Lung microvascular endothelial cell (primary cell): ENCODE results near the gene FAM171A2. TPM values are rescaled to one million over a fixed set of nuclear protein-coding genes. Genes with fewer than 3 reads are reported as not detected.
A peak's percentile ranks its signal among the peaks of the same experiment; 100 is the strongest.

Experiments used
- DNase-seq, 2 donors: peaks; one replicate each; pipeline versions ENCODE4 v3.0.0 to v3.0.0-alpha.2; 2010; ENCODE audit warnings: low read depth in 2 of 2
- total RNA-seq: library from RNA; depleted of rRNA; stranded (reverse); fragments of >200 nt; gene quantifications from 2 replicates; pipeline ENCODE4 v1.2.1, GENCODE V29; 2014

The FAM171A2 gene
- total RNA-seq, 1 donor from 2014 or later: 8.1 TPM

DNA sequence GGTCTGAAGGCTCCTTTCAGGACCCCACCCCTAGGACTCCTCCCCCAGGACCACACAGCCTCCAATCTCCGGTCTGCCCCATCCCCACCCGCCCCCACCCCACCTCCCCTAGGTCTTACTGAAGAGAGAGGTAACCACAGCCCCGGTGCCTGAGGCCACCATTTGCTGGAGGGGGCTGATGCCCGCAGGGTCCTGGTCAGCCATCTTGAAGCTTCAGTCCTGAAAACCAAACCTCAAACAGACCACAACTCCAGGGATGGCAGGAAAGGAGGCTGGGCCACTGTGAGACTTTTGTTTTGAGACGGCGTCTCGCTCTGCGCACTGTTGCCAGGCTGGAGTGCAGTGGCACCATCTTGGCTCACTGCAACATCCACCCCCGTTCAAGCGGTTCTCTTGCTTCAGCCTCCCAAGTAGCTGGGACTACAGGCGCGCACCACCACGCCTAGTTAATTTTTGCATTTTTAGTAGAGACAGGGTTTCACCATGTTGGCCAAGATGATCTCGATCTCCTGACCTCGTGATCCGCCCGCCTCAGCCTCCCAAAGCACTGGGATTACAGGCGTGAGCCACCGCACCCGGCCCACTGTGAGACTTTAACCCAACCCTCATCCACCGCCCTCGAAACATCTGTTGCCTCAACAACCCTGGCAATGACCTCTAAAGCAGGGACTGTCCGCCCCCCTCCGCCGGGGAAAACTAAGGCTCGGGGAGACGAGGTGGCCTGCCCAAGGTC lies 40.1 kb downstream of the FAM171A2 start:
- DNase-seq: no peak

GRCh38 chr17:44322236-44322895 lies 41.3 kb downstream of the FAM171A2 start:
- DNase-seq: no peak

- DNase-seq: no peak
Observed at GRCh38 chr17:44321246-44322120, 42.2 kb downstream of the FAM171A2 start.

GRCh38 chr17:44320066-44320465 lies 43.6 kb downstream of the FAM171A2 start:
- DNase-seq: no peak

DNA sequence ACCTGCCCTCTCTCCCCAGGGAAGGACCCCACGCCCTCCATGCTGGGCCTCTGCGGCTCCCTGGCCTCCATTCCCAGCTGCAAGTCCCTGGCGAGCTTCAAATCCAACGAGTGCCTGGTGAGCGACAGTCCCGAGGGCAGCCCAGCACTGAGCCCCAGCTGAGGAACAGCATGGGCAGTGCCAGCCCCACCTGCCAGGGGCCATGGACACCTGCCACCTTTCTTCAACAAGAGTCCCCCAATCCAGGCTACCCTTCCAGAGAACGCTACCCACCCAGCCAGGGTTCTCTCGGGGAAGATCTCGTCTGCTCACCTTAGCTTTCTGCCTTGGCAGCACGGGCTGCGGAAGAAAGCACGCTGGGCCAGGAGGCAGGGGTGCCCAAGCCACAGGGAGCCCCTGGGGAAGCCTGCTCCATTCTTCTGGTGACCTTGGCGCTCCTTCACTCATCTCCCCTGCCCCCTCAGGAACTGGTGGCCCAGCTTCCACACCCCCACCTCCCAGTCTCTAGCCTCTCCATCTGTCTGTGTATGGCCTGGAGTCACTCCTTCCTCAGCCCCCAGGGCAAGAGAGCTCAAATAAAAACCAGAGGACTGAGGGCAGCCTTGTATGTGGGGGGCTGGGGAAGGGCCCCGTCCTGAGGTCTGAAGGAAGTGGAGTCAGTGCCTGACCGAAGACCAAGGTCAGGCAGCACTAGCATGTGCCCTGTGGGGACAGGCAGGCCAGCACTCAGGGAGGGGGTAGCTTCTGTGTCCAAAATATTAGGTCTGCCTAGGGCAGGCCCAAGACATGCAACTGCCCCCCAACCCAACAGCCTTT lies 45.4 kb downstream of the FAM171A2 start:
- DNase-seq: no peak

DNA sequence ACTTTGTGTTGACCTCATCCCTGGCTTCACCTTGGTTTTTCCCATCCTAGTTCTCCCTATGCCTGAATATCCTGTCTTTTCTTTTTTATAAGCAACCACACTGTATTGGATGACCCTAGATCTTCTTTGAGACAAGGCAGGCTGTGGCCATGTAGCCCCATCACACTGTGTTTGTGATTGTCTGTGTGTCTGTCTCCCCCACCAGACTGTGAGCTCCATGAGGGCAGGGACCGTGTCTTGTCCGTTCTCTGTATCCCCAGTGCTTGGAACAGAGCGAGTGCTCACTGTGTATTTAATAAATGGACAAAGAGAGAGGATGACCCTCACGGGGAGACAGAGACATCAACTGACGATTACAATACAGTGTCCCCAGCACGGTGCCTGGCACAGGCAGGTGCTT lies 46.1 kb downstream of the FAM171A2 start:
- DNase-seq: no peak

- DNase-seq: no peak
Observed at GRCh38 chr17:44315760-44316731, 47.6 kb downstream of the FAM171A2 start.

GRCh38 chr17:44314869-44315661 lies 48.6 kb downstream of the FAM171A2 start:
- no peak for DNase-seq

GRCh38 chr17:44314524-44314868 lies 49.2 kb downstream of the FAM171A2 start:
- no peak for DNase-seq

DNA sequence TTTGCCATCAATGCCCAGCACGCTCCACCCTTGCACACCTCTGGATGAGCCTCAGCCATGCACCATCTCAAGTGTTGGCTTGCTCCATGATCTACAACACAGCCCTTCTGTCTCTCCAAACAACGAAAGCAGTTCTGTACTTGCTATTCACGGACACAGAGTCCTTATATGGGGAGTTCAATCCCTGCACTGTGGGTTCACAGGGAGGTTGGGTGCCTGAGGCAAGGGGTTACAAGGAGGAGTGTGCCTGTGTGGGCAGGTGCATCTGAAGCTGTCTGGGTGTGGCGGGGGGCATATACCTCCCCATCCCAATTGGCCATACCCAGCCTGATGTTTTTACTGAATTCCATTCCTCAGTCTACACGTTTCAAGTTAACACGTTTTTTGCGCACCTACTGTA lies 49.6 kb downstream of the FAM171A2 start:
- no peak for DNase-seq

- no peak for DNase-seq
Observed at GRCh38 chr17:44312396-44313104, 51.1 kb downstream of the FAM171A2 start.

GRCh38 chr17:44311562-44312181 lies 52.0 kb downstream of the FAM171A2 start:
- no peak for DNase-seq

DNA sequence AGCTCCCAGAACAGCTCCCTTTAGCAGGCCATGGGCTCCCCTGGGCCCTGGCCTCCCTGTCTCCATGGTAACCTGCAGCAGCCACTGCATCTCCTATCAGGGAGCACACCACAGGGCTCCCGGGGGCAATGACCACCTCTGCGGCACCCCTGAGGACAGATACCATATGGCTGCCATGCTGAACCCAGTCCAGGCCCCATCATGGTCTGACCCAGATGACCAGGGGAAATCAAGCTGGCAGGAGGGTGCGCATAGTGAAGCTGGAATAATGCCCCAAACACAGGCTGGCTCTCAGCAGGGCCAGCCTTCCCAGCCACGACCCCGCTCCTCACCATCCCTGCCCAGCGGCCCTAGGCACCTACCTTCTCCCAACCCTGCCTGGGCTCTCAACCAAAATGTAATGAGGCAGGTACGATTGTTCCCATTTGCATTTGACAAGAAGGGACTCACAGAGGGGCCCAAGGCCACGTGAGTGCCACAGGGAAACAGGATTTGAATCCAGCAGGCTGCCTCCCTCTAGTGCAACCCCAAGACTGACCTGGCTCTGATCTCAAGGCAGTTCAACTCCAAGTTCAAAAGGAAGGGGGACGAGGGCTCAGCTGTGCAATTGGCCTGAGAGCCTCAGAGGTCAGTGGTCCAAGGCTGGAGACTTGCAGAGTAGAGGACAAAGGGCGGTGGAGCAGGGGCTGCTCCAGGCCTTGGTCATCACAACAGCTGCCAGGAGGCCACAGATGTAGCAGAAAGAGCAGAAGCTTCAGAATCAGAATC lies 52.9 kb downstream of the FAM171A2 start:
- DNase-seq: no peak

DNA sequence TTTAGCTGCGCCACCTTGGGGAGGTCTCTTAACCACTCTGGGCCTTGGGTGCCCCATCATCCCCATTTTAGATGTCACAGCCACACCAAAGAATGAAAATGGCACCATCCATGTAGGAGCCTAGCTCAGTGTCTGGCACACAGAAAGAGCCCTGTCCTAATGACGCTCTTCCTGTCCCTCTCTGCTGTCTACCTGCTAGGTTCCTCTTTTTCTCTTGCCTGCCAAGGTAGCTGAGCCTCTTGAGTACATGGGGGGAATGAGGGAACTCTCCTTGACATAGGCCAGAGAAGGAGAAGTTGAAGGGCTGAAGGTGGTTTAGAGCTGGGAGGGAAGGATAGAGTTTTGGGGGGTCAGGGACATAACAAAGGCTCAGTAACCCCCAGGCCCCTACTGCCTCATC lies 53.5 kb downstream of the FAM171A2 start:
- DNase-seq: no peak

DNA sequence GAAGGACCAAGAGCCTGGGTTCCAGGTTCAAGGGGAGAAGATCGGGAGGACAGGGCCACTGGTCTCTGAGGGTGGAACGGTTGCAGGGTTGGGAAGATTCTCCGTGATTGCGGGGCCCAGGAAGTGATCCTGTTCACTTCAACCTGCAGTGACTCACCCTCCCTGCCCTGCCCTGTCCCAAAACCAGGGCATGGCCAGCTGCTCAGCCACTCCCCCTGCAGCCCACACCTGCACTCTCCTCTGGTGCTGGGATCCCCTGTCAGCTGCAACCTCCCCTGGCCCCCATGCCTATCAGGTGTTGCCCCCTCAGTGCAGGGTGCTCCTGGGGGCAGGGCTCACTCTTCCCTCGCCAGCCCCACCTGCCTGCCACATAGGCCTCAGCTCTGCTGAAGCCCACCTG lies 54.2 kb downstream of the FAM171A2 start:
- no peak for DNase-seq

GRCh38 chr17:44308865-44309264 lies 54.8 kb downstream of the FAM171A2 start:
- DNase-seq: no peak

GRCh38 chr17:44308320-44308818 lies 55.3 kb downstream of the FAM171A2 start, which contains the start of gene RUNDC3A:
RUNDC3A (plus strand) TSS chr17:44308601; CDS start chr17:44308833, 232 bp downstream.
- peak; percentile 76 to 85 for DNase-seq
